DMS53 treated with DMSO at 0.1 percent for 48 hours (cell line): ENCODE data around the gene VEZT.
A peak's percentile ranks its signal among the peaks of the same experiment; 100 is the strongest.
"Not testable (repeated sequence)": the region's sequence is repeated elsewhere in the genome, so short reads cannot be mapped to it uniquely, and the experiment has no call there.

Experiments
- DNase-seq: peaks from one replicate; lab custom pipeline; 2025; ENCODE audit not compliant: unreplicated experiment; lab: John Stamatoyannopoulos, UW

The VEZT gene

DNA sequence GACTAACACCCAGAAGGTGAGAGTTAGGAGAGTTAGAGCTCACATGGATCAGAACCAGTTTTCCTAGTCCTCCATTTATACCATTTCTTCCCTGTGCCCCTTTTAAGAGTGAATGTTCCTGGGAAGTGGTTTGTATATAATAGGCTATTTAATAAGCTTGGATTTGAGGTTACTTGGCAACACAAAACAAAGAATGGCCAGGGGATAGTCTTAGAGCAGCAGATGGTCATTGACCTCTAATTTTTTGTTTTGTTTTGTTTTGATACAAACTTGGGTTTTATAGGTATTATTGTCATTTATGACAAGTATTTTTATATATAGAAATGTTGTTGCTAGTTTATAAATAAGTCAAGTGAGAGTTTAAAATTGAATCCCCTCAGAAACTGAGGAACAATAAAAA is 35.8 kb downstream of the VEZT start:
- DNase-seq = no peak

DNA sequence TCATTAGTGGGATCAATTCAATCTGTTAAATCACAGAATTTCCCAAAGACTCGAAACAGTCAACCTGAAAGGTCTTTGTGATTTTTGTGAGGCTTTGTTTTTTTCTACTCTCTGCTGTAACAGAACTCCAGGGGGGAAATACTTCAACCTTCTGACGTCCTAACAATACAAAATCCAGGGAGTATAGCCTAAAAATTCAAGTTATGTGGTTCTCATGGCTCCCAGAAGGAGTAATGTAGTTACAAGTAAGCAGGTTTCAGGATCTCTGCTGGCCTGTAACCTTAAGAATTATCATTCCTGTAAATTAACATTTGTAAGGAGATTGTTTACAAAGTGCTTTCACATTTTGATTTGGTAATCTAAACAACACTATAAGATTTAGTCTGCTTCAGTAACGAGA is 39.9 kb downstream of the VEZT start:
- DNase-seq = no peak

- no peak for DNase-seq
Observed at GRCh38 chr12:95258151-95258550, 40.5 kb downstream of the VEZT start.

DNA sequence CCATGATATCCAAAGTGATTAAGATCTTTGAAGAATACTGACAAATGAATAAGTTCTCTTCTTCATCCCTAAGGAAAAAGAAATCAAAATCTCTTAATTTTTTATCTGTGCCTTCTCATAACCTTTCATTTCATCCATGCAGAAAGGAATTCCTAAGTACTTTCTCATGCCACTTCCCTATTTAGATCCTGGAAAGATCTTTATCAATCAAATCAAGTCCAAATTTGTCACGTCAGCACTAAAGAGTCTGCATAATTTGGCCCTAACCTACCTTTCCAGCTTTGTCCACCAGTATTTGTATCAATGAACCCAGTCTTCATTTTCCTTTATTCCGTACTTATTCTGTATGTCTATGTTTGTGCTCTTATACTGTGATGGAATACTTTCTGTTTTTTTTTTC is 41.2 kb downstream of the VEZT start:
- no peak for DNase-seq

GRCh38 chr12:95259368-95259767 is 41.8 kb downstream of the VEZT start:
- no peak for DNase-seq

GRCh38 chr12:95261109-95261508 is 43.5 kb downstream of the VEZT start:
- DNase-seq = no peak

- no peak for DNase-seq
Observed at GRCh38 chr12:95262808-95263207, 45.2 kb downstream of the VEZT start.

DNA sequence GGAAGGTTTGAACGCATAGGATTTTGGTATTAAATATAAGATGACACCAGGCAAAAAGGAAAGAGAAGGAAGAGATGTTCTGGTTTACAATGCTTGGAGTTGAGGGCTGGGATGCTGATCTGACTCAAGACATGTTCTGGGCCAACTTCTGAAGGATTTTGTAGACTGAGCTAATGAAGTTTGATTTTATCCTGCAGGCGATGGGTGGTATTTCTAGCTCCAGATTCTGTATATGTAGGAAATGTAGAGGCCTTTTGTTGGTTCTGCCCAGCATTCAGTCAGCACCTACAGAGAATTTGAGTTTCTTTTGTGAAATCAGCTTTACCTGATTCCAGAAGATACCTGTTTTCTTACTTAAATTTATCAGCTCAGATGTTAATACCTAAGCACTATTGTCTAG is 48.2 kb downstream of the VEZT start:
- DNase-seq = no peak

DNA sequence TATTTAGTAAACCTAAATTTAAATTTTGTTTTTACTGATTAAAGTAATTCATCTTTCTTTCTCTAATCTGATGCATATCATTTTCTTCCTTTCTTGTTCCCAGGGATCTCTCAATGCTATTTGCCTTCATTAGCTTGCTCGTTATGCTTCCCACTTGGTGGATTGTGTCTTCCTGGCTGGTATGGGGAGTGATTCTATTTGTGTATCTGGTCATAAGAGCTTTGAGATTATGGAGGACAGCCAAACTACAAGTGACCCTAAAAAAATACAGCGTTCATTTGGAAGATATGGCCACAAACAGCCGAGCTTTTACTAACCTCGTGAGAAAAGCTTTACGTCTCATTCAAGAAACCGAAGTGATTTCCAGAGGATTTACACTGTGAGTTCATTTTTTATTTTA is 48.6 kb downstream of the VEZT start:
- DNase-seq = no peak

- DNase-seq = no peak
Observed at GRCh38 chr12:95269892-95270291, 52.3 kb downstream of the VEZT start.

- no peak for DNase-seq
Observed at GRCh38 chr12:95271465-95271864, 53.9 kb downstream of the VEZT start.

- no peak for DNase-seq
Observed at GRCh38 chr12:95277139-95277538, 59.5 kb downstream of the VEZT start.

- DNase-seq = no peak
Observed at GRCh38 chr12:95279856-95280255, 62.2 kb downstream of the VEZT start.

GRCh38 chr12:95282266-95282665 is 64.7 kb downstream of the VEZT start:
- no peak for DNase-seq

GRCh38 chr12:95283371-95283770 is 65.8 kb downstream of the VEZT start:
- no peak for DNase-seq

GRCh38 chr12:95286713-95287112 is 69.1 kb downstream of the VEZT start:
- DNase-seq = no peak

DNA sequence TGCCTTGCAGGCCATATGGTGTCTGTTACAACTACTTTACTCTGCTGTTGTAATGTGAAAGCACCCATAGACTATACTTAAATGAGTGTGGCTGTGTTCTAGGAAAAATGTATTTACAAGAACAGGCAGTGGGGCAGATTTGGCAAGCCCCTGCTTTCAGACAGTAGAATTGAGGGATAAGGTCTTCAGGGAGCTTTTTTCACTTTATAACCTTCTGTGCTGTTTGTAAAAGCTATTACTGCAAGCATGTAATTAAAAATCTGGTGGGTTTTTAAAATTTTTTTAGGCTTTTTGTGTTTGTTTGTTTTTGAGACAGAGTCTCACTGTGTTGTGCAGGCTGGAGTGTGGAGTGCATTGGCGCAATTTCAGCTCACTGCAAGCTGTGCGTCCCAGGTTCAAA is 73.9 kb downstream of the VEZT start:
- no peak for DNase-seq

- no peak for DNase-seq
Observed at GRCh38 chr12:95298916-95299315, 81.3 kb downstream of the VEZT start.

DNA sequence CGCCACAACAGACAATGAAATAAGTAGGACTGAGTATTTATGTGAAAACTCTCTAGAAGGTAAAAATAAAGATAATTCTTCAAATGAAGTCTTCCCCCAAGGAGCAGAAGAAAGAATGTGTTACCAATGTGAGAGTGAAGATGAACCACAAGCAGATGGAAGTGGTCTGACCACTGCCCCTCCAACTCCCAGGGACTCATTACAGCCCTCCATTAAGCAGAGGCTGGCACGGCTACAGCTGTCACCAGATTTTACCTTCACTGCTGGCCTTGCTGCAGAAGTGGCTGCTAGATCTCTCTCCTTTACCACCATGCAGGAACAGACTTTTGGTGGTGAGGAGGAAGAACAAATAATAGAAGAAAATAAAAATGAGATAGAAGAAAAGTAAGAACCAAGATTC is 82.7 kb downstream of the VEZT start:
- DNase-seq = no peak

- no peak for DNase-seq
Observed at GRCh38 chr12:95303476-95303875, 85.9 kb downstream of the VEZT start.

DNA sequence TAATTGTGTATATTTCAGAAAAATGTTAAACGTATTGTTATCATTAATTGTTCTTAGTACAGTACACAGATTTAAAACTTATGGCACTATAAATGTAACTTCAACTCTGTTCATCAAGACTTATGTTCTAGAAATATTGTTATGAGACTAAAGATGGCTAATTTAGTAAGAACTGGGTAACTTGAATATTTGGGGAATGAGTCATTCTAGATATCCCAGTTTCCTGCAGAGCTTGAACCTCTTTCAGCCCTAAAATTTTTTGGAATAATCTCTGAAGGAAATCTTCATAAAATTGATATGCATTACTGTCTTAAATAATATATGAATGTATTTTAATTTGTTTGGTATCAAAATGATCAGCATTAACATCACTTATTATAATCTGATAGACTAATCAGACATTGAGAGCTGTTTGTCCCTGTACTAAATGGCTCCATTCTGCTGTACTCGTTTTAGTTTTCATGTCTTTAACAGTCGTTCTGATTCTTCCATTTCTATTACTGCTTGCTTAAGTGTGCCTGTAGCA is 87.1 kb downstream of the VEZT start:
- no peak for DNase-seq

GRCh38 chr12:95312656-95313055 is 95.0 kb downstream of the VEZT start:
- no peak for DNase-seq

DNA sequence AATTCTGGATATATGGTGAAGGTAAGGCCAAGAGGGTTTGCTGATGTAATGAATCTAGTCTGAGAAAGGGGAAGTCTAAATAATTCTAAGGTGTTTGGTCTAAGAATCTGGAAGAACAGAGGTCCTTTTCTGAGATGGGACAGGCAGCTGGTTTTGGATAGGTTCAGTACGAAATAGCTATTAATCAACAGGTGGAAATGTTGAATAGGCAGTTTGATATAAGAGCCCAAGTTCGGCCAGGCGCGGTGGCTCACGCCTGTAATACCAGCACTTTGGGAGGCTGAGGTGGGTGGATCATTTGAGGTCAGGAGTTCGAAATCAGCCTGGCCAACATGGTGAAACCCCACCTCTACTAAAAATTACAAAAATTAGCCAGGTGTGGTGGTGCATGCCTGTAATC is 97.1 kb downstream of the VEZT start:
- not testable (repeated sequence) for DNase-seq

DNA sequence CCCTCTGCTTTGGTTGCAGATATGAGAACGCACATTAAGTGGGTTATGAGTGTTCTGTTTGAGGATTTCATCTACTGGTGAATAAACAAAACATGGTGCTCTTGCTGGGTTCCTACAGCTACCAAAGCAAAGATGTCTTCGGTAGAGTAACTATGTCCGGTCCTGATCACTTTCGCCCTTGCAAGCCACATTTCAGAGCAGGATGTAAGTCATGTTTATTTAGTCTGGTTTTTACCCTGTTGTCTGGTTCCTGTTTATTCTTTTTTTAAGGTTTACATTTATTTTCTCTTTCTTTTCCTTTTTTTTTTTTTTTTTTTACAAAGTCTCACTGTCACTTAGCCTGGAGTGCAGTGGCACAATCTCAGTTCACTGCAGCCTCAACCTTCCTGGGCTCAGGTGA is 99.2 kb downstream of the VEZT start:
- peak; percentile 84 for DNase-seq
